CD4-positive, alpha-beta T cell (primary cell): ENCODE results near the gene PTPRN2. TPM values are rescaled to one million over a fixed set of nuclear protein-coding genes. Genes with fewer than 3 reads are reported as not detected.

Experiments
- ATAC-seq: fragments of 200-7000 bp; cut with Tn5 transposase; one replicate; pipeline ENCODE4 v1.10.0; 2022; ENCODE audit warnings: mild to moderate bottlenecking; ENCODE audit not compliant: poor library complexity
- CTCF ChIA-PET: fragments of 350-600 bp; sonication (Branson Sonifier 250); formaldehyde crosslinking; loops from one replicate; lab custom pipeline; 2021; ENCODE audit warnings: antibody characterized with exemption, inconsistent platforms; lab: Charles Lee
- POLR2A ChIA-PET: fragments of 350-600 bp; sonication (Branson Sonifier 250); formaldehyde crosslinking; loops from one replicate; lab custom pipeline; 2021; ENCODE audit warnings: antibody characterized with exemption, inconsistent platforms; lab: Charles Lee
- DNase-seq, 14 experiments: peaks; one replicate each; pipeline ENCODE4 v3.0.0-alpha.2; 2013 to 2020; ENCODE audit warnings: mixed read lengths in 2 of 14
- H3K27ac ChIP-seq, 2 donors: one replicate each; pipeline versions ENCODE4 v1.5.1 to v1.7.0; 2013; ENCODE audit warnings: low read length in 2 of 2, low read depth in 1 of 2, mild to moderate bottlenecking in 1 of 2
- H3K27me3 ChIP-seq, 2 experiments: 1 replicate in 1 of 2; 2 replicates in 1 of 2; pipeline versions ENCODE4 v1.6.1 to v1.7.0; 2013; ENCODE audit warnings: low read length in 2 of 2, control low read depth in 1 of 2, mild to moderate bottlenecking in 1 of 2, moderate library complexity in 1 of 2; ENCODE audit not compliant: insufficient read depth in 2 of 2, control insufficient read depth in 1 of 2
- H3K36me3 ChIP-seq: one replicate; pipeline ENCODE4 v1.6.1; 2013; ENCODE audit warnings: low read length, control low read depth; ENCODE audit not compliant: insufficient read depth
- H3K4me1 ChIP-seq: one replicate; pipeline ENCODE4 v1.6.1; 2013; ENCODE audit warnings: low read length, control low read depth; ENCODE audit not compliant: insufficient read depth
- H3K4me3 ChIP-seq: one replicate; pipeline ENCODE4 v1.5.1; 2013; ENCODE audit warnings: mild to moderate bottlenecking, low read length, moderate library complexity
- H3K9me3 ChIP-seq, 2 experiments: 1 replicate in 1 of 2; 2 replicates in 1 of 2; pipeline versions ENCODE4 v1.6.1 to v1.7.0; 2013; ENCODE audit warnings: low read length in 2 of 2, mild to moderate bottlenecking in 2 of 2, control low read depth in 1 of 2, moderate library complexity in 1 of 2; ENCODE audit not compliant: control insufficient read depth in 1 of 2, insufficient read depth in 1 of 2
- H3K27ac Mint-ChIP-seq: one replicate; pipeline ENCODE4 v1.8.0; 2020; ENCODE audit warnings: mixed read lengths
- H3K27me3 Mint-ChIP-seq: one replicate; pipeline ENCODE4 v1.8.0; 2021; ENCODE audit warnings: mixed read lengths
- H3K36me3 Mint-ChIP-seq: one replicate; pipeline ENCODE4 v1.8.0; 2021; ENCODE audit warnings: low read depth, mixed read lengths
- H3K4me1 Mint-ChIP-seq: one replicate; pipeline ENCODE4 v1.8.0; 2021; ENCODE audit warnings: low read depth, mixed read lengths
- H3K4me3 Mint-ChIP-seq: one replicate; pipeline ENCODE4 v1.8.0; 2020; ENCODE audit warnings: mild to moderate bottlenecking, mixed read lengths
- H3K9me3 Mint-ChIP-seq: one replicate; pipeline ENCODE4 v1.8.0; 2020; ENCODE audit warnings: mixed read lengths
- CTCF ChIP-seq: fragments of 200-600 bp; IDR thresholded peaks from one replicate; pipeline ENCODE4 v1.8.0; 2022; ENCODE audit warnings: antibody characterized with exemption, mild to moderate bottlenecking
- intact Hi-C, 2 experiments: fragments of 100-400 bp; cut with DNase I in 1 of 2; cut with micrococcal nuclease in 1 of 2; formaldehyde crosslinking; loops; one replicate each; pipeline versions ENCODE4 v1.15.1 to v1.9.0; 2023 to 2025; cut with DNase I, micrococcal nuclease
- total RNA-seq, 174 experiments: library from RNA in 2 of 174; stranded (reverse) in 2 of 174; gene quantifications; one replicate each; pipeline ENCODE4 v1.2.3 and lab custom pipeline; 2021 to 2026

PTPRN2 gene
- total RNA-seq, 2 experiments from 2014 or later = 0.34 to 0.44 TPM

GRCh38 chr7:158259141-158259540 lies 328.5 kb downstream of the PTPRN2 start:
- TF ChIP-seq CTCF = no peak
- no peak overlapping the region for H3K4me3 Mint-ChIP-seq
- ChIA-PET CTCF (no interaction called here), POLR2A (no interaction called here)
- H3K27me3 ChIP-seq = no peaks in the 10 kb centered on the region
- no peaks in the 10 kb centered on the region for H3K36me3 Mint-ChIP-seq
- DNase-seq = no peak
- intact Hi-C loops = no loop called here
- no peaks in the 10 kb centered on the region for H3K27me3 Mint-ChIP-seq
- no peaks in the 10 kb centered on the region for H3K36me3 ChIP-seq
- H3K9me3 ChIP-seq = peaks cover 0 to 66% of the 10 kb centered on the region in 2 experiments
- H3K4me1 ChIP-seq = no peaks in the 10 kb centered on the region
- no peaks in the 10 kb centered on the region for H3K9me3 Mint-ChIP-seq
- no peak overlapping the region for H3K27ac Mint-ChIP-seq
- no peak for ATAC-seq
- no peaks in the 10 kb centered on the region for H3K4me1 Mint-ChIP-seq
- H3K27ac ChIP-seq = no peak overlapping the region
- no peak overlapping the region for H3K4me3 ChIP-seq

GRCh38 chr7:158258411-158259130 lies 329.1 kb downstream of the PTPRN2 start:
- TF ChIP-seq CTCF = no peak
- peaks cover 0 to 61% of the 10 kb centered on the region in 2 experiments for H3K9me3 ChIP-seq
- H3K4me3 ChIP-seq = no peak overlapping the region
- no peak for DNase-seq
- intact Hi-C loops = no loop called here
- H3K4me3 Mint-ChIP-seq = no peak overlapping the region
- no peaks in the 10 kb centered on the region for H3K4me1 ChIP-seq
- no peak overlapping the region for H3K27ac ChIP-seq
- no peaks in the 10 kb centered on the region for H3K4me1 Mint-ChIP-seq
- no peaks in the 10 kb centered on the region for H3K27me3 ChIP-seq
- POLR2A ChIA-PET = no interaction called here
- no peaks in the 10 kb centered on the region for H3K9me3 Mint-ChIP-seq
- H3K36me3 ChIP-seq = no peaks in the 10 kb centered on the region
- CTCF ChIA-PET = no interaction called here
- no peaks in the 10 kb centered on the region for H3K36me3 Mint-ChIP-seq
- no peak for ATAC-seq
- H3K27ac Mint-ChIP-seq = no peak overlapping the region
- H3K27me3 Mint-ChIP-seq = no peaks in the 10 kb centered on the region

GRCh38 chr7:158257516-158258410 lies 329.9 kb downstream of the PTPRN2 start:
- no peaks in the 10 kb centered on the region for H3K36me3 ChIP-seq
- CTCF ChIA-PET = no interaction called here

More at GRCh38 chr7:158257516-158258410, 329.9 kb downstream of the PTPRN2 start:
- Histone ChIP-seq H3K4me3 (no peak overlapping the region), H3K4me1 (no peaks in the 10 kb centered on the region), H3K27me3 (no peaks in the 10 kb centered on the region), H3K27ac (no peak overlapping the region), H3K9me3 (peaks cover 0 to 63% of the 10 kb centered on the region in 2 experiments)
- POLR2A ChIA-PET = no interaction called here
- no peak for TF ChIP-seq CTCF
- intact Hi-C loops = no loop called here
- Mint-ChIP-seq H3K36me3 (no peaks in the 10 kb centered on the region), H3K4me3 (no peak overlapping the region), H3K9me3 (no peaks in the 10 kb centered on the region), H3K4me1 (no peaks in the 10 kb centered on the region), H3K27me3 (no peaks in the 10 kb centered on the region), H3K27ac (no peak overlapping the region)
- DNase-seq (no peak), ATAC-seq (no peak)
